GM19395 (cell line): ENCODE data around the gene RRP9.
"Not testable (repeated sequence)": the region's sequence is repeated elsewhere in the genome, so short reads cannot be mapped to it uniquely, and the experiment has no call there.

Source experiments
- ATAC-seq: cut with Tn5 transposase; IDR thresholded peaks from one replicate; pipeline ENCODE4 v1.9.1; 2021; ENCODE audit warnings: mild to moderate bottlenecking, moderate library complexity; ENCODE audit not compliant: unreplicated experiment

RRP9 gene

DNA sequence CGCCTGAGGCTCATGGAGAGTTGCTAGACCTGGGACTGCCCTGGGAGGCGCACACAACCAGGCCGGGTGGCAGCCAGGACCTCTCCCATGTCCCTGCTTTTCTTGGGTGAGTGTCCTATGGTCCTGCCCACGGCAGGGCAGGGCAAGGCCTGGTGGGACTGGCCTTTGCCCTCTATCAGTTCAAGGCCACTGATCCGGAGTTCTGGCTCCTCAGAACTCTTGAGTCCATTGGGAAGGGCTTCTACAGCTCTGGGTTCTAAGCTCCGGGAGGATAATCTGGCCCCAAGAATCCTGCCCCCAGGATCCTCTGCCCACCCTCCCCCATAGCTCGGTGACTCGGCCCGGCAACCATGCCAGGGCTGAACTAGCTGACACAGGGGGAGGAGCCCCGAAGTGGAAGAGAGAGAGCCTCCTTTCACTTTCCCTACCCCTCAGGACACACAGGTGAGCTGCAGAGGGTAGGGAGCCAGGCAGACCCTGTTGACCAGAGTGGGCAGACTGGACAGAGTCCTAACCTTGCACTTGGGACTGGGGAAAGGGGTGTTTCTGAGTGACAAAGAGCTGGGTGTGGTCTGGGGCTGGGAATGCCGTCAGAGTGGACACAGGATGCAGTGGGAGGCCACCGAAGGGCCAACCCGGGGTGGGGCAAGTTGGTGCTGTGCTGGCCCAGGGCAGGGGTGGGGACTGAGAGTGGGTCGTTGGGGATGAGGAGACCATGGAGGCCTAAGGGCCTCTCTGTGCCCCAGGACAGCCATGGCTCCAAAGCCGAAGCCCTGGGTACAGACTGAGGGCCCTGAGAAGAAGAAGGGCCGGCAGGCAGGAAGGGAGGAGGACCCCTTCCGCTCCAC, 1.1 kb upstream of the RRP9 start:
- no peak for ATAC-seq

DNA sequence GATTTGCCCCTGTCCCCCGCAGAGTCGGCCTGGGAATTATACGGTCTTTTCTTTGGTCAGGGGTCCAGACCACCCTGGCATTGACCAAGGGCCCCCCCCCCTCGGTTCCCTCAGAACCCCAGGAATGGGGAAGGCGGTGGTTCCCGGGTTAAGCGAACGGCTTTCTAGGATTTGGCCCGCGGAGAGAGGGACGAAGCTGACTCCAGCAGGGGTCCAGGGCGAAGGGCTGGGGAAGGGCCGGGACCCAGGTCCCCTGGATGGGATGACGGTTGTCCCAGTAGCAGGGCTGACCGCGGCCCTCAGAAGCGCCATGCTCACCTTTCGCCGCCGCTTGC, 274 bp downstream of the RRP9 start:
- no peak for ATAC-seq

DNA sequence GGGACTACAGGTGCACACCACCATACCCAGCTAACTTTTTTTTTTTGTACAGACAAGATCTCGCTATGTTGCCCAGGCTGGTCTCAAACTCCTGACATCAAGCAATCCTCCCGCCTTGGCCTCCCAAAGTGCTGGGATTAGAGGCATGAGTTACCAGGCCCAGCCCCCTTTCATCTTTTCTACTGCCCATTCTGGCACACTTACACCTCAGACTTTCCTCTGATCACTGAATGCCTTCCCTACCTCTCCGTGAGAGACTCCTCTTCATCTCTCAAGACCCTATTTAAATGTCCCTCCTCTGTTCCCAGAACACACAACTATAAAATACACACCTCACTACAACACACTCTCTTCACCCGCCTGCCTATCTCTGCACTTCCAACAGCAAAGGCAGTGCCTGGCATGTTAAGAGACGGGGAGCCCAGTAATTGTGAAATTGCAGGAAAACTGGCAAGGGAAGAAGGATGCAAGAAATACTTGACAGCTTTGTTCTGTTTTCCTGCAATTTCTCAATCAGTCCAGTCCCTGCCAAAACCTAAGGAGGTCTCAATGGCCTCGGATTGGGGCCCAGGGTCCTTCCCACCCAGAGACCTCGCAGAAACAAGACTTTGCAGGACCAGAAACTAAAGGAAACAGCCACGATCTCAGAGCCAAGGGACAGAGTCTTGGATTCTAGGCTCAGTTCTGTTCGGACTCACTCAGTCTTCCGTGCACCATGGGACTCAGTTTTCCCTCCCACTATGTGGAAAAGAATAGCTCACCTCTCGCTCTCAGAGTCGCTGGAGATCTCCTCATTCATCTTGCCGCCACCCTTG, 849 bp downstream of the RRP9 start:
- no peak for ATAC-seq

DNA sequence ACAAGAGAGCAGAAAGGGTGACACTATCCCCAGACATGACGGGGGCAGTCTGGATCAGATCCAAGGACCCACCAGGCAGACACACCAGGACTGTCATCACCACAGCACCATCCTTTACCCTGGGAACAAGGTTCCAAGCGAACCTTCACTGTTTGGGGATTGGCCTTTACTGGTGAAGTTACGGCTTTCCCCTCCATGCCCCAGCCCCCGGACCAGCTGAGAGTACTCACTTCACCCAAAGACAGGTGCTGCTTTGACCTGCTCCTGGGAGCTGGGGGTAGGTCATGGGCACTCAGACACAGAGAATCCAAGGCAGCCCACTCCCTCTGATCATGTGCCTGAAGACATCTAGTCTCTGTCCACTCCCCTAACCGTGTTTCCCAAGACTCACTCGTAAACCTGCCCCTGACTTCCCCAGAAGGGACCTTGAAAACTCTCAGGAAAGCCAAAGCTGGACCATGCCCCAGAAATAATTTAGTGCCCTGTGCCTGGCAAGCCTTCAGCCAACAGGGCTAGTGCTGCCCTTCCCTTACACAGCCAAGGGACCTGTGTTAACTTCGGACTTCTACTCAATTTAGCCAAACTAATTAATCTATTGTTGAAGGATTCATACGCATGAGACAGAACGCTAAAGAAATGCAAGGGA, 2.8 kb downstream of the RRP9 start:
- ATAC-seq, result no peak

DNA sequence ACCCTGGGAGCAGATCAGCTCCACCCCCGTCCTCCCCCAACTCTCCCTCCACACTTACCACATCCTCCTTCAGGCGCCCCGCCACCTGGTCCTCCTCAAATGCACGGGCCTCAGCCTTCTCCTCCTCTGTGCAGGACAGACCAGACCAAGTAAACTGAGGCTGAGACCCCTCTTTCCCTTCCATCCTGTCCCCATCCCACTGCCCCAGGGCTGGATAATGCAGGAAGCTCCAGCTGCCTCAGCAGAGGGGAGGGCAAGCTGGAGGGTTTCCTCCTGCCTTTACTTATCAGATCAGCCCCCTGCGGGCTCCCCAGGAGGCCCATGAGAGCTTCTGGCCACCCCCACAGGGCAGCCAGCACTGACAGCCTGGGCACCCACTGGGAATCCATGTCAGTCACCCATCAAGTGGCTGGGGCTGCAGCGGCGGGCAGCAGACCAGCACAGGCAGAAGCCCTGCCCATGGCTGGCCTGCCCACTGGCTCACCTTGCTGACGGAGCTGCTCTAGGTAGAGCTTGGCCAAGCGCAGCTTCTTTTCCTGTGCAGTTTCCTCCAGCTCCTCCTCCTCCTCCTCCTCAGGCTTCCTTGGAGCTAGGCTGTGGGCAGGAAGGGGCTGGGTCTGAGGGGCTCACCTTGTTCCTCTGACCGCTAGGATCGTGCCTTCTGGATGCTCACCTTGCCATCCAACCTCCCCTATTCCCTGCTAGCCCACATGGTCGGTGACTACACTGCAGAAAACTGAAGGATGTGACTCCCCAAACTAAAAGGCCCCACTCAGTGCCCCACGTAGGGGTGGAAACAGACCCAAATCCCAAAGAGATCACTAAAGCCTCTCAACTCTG, 3.9 kb downstream of the RRP9 start:
- no peak for ATAC-seq

DNA sequence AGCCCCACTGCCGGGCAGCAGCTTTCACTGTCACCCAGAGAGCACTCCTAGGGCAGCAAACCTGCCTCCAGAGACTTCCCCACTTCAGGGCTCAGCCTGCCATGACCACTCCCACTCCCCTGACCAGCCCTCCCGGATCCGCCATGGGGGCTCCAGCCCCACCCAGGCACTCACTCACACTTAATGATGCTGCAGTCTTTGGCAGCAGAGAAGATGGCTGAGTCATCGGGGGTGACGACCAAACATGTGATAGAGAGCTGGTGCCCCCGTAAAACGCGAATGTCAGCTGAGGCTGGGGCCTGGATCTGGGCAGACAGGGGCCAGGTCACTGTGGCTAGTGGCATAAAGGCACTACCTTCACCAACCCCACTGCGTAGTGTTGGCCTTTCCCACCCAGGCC, 4.7 kb downstream of the RRP9 start:
- ATAC-seq, result no peak

DNA sequence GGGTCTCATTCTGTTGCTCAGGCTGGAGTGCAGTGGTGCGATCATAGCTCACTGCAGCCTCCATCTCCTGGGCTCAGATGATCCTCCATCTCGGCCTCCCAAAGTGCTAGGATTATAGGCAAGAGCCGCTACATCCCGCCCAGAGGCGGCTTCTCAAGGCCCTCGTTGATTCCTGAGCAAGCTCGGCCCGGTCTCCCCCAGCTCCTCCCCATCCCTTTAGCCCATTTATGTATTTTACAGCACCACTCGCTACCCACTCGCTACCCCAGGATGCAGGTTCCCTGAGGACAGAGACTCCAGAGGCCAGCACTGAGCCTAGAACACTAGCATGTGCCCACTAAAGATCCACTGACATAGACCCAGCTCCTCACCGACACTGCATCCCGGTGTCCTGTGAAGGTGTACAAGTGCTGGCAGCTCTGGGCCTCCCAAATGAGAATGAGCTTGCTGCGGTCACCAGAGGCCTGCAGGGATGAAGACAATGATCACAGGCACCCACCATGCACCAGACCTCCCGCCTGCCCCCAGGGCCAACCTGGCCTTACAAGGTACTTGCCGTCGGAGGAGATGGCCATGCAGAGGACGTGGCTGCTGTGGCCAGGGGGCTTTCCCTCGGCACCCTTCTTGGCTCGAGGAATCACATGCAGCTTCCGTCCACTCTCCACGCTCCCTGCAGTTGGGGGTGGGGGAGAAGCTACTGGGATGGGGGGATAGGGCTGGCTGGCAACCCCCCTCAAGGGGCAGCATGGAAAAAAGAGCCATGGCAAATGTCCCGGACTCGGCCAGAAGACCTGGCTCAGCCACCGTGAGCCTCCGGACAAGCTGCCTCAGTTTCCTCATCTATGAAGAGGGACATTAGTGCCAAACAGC, 5.6 kb downstream of the RRP9 start:
- no peak for ATAC-seq

DNA sequence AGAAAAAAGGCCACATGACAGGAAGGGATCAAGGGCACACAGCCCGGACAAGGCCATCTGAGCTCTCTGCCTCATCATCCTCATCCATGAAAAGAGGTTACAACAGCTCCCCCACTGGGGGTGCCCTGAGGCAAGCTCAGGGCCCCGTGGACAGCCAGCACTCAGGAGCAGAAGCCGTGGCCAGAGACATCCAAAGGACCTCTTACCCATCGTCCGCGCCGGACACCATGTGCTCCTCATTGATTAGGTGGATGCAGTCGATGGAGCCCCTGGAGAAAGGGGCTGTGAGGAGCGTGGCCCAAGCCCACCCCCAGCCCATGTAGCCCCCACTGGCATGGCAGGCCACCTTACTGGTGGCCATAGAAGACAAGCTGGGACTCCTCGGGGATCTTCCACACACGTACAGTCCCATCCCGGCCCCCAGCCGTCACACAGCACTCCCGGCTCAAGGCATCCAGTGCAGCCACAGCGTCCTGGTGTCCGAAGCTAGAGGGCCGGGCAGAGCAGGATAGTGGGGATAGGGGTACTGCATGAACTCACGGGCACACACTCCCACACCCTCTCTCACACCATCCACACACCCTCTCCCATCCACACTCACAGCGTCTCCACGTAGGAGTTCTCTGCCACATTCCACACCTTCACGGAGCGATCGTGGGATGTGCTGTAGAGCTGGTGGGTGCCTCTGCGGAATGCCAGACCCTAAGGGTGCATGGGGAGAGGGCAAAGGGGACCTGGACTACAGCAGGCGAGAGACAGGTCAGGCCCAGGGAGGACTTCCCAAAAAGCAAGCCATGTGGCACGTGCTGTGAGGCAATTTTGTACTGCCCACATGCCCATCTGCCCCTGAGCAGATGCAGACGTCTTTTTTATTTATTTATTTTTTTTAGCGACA, 6.5 kb downstream of the RRP9 start:
- no peak for ATAC-seq

DNA sequence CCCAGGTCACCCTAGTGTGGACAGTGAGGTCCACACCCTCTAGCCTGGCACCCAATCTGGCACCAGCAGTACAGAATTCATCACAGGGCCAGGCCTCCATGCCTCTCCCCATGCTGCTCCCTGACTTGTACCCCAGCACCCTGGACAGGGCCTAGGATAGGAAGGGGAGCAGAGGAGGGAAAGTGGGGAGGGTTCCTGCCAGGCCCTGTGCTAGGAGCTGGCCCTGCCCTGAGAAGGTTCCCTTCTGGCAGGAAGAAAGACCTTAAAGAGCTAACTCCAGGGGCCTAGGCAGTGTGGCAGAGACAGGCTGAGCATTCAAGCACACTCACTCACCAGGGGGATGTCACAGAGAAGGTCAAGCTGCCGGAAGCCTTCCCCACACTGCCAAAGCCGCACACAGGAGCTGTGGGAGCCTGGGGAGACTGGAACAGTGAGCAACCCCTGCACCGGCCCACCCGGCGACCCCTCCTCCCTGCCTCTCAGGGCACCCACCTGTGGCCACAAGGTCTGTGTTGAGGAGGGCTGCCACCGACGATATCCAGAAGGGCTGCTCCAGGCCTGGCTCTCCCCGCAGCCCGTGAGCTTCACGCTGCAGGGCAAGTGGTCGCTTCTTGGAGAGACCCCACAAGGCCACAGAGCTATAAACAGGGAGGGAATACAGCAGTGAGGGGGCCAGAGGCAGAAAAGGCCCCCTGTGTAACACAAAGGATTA, 7.4 kb downstream of the RRP9 start:
- no peak for ATAC-seq

DNA sequence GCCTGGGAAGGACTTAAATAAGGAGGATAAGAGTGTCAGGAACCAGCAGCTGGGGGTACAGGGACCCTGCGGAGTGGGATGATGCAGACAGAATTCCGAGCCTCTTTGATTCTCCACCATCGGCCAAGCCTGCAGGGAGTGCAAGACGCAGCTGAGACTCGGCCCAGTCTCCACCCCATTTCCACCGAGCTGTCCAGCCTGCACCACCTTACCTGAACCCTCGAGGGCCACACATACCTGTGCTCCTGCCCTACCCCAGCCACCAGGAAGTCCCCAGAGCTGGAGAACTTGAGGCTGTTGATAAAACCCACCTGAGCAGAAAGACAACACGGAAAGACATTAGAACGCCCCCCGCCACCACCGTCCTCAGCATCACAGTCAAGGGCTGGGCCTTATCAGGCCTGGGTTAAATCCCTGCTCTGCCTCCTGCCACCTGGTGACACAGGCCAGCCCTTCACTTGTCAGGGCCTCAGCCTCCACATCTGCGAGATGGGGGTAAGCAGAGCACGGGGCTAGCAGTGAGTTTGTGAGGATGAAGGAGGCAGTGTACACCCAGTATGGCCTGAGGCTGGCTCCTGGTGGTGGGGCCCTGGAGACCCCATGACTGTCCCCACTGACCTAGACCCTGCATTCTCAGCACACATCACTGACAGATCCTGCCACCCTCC, 8.1 kb downstream of the RRP9 start:
- no peak for ATAC-seq

DNA sequence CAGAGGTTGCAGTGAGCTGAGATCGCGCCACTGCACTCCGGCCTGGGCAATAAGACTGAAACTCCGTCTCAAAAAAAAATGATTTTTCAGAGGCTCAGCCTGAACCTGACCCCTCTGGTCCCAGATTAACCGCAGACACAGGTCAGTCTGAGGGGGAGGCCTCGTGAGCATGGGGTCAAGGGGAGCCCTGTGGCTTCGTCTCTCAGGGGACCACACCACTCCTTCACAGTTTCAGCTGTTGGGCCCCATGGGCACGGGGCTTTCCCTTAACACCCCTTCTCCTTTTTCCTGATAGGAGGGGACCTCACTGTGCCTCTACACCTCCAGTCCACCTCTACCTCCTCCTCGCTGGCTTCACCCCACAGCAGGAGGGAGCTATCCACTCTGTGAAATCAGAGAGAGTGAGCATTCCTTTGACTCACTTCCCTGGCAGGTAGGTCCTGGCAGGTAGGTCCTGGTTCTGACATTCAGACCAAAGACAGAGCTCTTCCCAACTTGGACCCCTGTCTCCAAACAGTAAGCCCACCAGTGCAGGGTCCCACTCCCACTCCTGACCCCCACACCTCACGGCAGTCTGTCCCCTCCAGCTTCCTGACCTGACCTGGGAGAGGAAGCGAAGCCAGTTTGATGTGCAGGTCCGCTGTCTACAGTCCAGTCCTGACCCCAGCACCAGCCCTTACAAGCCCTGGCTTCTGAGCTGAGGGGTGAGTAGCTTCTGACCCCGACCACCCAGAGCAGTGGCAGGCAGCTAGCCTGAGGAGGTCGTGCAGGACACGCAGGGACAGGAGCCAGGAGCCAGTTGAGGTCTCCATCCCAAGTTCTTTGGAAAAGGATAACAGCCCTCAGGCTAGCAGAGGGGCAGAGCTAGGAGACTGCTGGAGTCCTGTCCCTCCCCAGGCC, 9.0 kb downstream of the RRP9 start:
- no peak for ATAC-seq

DNA sequence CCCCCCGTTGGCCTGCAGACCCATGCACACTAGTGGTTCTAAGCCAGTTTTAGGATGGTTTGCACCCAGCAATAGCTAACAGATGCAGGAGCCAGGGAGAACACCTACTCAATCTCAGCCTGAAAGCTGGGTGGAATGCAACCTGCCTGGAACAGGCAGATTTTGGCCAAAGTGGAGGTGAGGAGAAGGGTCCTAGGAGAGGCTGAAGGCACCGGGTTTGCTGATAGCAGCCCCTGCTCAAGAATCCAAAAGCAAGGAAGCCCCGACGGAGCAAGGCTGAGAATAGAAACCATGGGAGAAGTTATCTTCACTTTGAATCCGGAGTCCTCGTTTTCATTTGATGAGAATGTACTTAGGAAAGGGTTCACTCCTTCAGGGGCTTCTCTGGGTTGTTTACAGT, 9.9 kb downstream of the RRP9 start:
- no peak for ATAC-seq

DNA sequence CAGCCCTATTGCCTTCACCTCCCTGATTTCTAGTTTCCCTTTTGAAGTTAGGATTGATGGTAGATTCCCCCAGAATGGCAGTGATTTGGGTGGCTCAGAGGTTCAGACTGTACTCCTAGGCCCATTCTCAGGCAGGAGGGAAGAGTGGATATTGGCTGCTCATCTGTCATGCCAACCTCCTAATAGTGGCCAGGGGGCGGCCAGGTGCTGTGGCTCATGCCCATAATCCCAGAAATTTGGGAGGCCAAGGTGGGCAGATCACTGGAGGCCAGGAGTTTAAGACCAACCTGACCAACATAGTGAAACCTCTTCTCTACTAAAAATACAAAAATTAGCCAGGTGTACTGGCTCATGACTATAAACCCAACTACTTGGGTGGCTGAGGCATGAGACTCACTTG, 11.3 kb downstream of the RRP9 start:
- ATAC-seq, result no peak

DNA sequence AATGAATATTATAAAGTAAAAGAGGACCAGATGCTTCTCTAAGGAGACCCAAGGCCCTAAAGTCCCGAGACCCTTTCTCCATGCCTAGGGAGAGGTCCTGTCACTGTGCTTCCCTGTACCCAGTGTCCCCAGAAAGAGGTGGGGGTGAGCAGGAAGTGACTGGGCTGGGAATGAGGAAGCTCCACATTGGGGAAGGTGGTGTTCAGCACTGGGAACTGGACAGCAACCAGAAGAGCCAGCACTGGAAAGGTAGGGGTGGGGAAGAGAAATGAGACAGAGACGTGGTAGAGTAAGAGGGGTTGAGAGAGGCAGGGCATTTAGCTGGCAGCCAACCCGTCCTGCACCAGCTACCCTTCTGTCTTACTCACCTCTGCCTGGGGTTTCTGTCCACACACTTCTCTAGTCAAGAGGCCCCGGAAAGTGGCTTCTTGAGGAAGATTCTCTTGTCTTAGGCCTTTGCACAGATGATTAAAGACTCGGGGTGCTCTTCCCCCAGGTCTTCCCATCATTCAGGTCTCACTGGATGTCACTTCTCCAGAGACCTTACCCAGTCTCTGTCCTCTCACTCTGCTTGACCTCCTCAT, 12.2 kb downstream of the RRP9 start:
- no peak for ATAC-seq

DNA sequence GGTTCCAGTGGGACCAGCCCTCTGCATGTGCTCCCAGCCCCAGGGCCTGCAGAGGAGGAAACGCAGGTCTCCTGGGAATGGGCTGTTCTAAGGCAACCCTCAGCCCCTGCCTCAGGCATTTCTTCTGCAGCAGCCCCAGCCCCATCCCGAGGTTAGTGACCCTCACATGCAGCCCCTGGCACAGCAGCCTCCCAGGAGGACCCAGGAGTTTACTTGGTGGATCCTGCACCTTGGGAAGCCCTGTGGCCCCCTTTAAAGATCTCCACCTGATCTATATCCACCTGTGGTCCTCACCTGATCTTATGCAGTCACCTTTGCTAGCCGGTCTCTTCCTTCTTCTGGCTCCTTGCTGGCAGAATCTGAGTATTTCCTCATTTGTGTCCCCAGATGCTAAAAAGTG, 12.7 kb downstream of the RRP9 start:
- ATAC-seq, result not testable (repeated sequence)

DNA sequence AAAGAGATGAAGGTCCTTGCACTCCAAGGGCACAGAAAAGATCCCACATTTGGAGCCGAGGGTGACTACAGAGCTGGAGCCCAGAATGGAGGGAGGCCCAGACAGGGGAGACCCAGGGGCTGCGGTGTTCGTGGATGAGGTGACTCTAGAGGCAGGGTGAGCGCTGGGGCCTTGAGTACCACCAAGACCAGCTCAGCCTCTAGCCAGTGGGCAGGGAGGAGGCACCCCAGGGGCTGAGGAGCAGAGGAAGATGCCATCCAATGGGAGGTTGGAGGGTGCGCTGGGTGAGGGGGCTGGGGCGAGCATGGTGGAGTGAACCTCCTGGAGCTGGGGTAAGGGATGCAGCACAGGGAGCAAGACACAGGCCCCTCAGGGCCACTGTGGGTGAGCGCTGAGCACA, 13.3 kb downstream of the RRP9 start:
- ATAC-seq, result no peak
